NCI-H748 treated with DMSO at 0.1 percent for 48 hours (cell line): ENCODE measurements around the gene WNT4.
A peak's percentile ranks its signal among the peaks of the same experiment; 100 is the strongest.

ENCODE experiments used
- DNase-seq: peaks from one replicate; lab custom pipeline; 2025; lab: John Stamatoyannopoulos, UW

The WNT4 gene

DNA sequence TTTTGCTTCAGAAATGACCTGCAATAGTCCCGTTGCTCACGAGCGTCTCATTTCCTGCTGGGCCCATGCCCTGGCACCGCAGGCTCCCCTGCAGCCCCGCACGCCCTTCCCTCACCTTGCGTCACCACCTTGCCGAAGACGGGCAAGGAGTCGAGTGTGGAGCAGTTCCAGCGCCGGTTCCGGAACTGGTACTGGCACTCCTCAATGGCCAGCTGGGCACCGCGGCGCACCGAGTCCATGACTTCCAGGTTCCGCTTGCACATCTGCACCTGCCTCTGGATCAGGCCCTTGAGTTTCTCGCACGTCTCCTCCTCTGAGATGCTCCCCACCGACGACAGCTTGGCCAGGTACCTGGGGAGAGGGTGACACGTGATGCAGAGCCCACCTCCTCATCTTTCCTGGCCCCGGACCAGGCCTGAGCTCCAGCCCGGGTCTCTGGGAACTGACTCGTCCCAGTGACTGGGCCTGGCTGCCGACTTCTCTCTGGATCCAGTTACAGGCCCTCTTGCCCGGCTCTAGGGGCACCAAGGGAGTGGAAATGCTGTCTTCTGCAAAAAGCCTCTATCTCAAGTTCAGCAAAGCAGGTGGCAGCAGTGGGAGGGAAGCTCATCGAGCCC, 13.3 kb downstream of the WNT4 start:
- DNase-seq, result no peak

DNA sequence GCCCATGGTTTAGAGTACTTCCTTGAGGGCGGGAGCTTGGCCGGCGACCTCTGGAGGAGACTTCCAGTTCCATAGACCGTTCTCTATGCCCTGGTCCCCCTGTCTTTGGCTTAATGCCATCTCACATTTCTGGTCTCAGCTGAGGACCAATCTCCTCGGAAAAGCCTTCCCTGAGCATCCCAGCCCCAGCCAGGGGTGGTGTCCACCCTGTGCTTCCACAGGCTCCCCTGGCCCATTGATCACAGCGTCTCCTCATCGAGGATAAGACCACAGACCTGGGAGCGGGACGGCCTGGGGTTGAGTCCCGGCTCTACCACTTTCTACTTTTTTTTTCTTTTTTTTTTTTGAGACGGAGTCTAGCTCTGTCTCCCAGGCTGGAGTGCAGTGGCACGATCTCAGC, 14.5 kb downstream of the WNT4 start:
- DNase-seq, result no peak

- no peak for DNase-seq
Measured at GRCh38 chr1:22127731-22128130, 15.2 kb downstream of the WNT4 start.

DNA sequence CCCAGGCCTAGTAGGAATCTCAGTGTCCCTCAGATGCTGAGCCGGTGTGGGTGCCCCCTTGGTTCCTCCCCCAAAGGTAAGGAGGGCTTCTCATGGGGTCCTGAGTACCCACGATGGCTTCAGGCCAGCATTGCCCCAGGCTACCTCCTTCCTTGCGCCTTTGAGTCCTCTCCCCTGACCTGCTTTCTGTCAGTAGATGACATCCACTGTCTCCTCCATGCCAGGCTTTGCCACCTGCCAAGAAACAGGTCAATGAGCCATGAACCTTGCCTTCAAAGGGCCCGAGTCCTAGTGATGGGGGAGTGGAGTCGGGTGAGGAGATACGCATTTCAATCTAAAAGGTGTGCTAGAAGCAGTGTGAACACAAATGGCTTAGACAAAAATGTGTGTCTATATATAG, 15.6 kb downstream of the WNT4 start:
- DNase-seq, result no peak

GRCh38 chr1:22126531-22126930, 16.4 kb downstream of the WNT4 start:
- no peak for DNase-seq

GRCh38 chr1:22124592-22125229, 18.2 kb downstream of the WNT4 start:
- no peak for DNase-seq

- no peak for DNase-seq
Measured at GRCh38 chr1:22123901-22124404, 18.9 kb downstream of the WNT4 start.

DNA sequence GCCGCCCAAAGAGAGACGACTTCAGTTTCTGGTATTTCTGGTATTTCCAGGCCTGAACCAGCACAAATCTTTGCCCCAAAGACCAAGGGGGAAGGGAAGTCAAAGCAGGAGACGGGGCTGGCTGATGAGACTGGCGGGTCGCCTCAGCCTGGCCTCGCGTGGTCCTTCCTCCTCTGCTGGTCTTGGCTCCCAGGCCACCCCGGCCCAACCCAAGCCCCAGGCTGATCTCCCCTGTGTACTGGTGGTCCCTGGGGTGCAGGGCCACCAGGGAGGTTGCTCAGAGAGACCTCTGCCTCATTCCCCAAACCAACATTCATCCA, 19.9 kb downstream of the WNT4 start:
- no peak for DNase-seq

DNA sequence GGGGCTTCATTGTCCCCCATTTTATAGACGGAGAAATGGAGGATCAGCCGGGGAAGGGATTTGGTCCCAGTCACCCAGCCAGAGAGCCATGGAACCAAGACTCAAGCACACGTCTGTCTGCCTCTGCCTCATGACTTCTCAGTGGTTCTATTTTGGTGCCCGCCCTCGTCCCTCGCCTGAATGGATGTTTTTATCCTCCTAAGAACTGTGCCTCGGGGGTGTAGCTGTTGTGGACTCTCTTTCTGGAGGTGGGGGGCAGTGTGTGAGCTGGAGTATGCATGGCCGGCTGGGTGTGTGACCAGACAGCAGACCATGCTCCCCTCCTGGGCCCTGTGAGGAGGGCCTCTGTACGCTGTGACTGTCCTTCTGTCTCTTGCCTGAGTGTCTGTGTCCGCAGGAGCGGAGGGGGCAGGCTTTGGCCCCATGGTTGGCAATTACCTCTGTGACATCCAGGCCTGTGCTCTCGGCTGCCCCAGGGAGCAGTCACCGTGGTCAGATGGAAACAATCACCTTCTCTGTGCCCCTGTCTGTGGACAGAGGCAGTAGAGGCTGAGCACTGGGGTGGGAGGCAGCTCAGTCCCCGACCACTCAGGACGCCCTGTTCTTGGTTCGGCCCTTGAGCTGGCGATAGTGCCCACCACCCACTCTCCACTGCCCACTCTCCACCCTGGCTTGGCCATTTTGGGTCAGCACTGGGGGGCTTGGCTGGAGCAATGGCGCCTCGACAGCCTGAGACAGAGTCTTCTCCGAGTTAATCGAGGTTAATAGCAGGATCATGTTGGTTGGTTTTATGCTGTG, 20.4 kb downstream of the WNT4 start:
- DNase-seq, result no peak

DNA sequence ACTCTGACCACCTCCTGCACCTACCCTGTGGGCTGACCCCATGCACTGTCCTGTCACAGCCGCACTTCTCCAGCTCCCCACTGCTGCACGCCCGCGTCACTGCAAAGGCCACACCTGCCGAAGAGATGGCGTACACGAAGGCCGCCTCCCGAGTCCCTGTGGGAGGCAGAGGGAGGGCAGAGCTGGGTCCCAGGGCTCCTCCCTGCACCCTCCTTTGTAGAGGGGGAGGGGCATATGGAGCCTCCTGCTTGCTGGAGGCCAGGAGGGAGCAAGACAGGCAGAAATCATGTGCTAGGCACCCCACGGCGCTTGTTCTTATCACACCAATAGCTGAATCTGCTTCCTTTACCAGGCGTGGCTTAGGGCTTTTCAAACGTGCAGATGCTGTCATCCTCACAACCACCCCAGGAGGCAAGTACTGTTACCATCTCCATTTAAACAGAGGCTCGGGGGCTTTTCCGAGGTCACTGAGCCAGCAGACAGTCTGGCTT, 21.4 kb downstream of the WNT4 start:
- DNase-seq, result no peak

- no peak for DNase-seq
Measured at GRCh38 chr1:22120469-22120790, 22.5 kb downstream of the WNT4 start.

GRCh38 chr1:22119626-22120468, 23.1 kb downstream of the WNT4 start:
- DNase-seq, result no peak

DNA sequence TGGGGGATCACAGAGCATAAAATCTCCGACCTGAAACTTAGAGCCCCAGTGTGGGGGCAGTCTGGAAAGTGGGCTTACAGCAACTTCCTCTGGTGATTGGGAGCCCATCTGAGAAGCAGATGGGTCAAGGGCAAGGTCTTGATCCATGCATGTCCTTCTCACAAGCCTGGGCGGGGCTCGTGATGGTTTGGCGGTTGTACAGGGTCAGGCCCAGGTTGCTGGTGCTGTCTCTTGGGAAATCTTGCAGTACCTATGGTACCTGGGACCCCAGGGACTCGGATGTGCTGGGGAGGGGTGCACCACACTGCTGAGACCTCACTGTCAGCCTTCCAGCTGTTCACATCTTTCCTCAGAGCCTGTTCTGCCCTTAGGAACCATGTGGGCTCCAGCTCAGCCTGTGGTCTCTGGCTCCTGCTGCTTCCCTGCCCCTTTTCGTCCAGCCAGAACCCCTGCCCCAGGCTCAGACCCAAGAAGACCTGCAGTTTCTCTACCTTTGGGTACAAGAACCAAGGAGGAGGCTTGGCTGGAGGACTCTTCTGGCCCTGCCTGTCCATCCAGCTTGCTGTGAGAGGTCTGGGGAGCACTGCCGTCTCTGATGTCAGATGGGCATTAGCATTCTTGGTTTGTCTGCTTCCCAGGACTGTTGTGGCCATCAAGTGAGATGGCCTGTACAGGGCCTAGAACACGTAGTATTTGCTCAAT, 24.5 kb downstream of the WNT4 start:
- DNase-seq, result no peak

GRCh38 chr1:22117851-22118250, 25.0 kb downstream of the WNT4 start:
- DNase-seq, result no peak

DNA sequence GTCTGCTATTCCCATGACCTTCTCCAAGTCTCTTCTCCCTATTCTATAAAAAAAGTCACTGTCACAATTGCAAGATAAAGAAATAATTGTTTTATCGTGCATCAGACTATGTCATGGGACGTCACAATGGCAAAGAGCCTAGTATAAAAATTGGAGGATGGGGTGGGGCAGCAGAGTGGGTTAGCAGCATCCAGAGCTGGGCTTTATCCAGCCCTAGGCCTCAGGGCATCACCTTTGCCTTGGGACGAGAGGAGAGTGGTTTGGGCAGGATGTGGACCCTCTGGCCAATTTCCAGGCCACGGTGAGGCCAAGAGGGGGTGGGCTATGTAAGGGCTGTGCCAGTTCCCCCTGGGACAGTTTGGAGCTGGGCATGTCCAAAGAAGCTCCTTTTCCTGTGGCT, 25.7 kb downstream of the WNT4 start:
- DNase-seq, result no peak

GRCh38 chr1:22115286-22115685, 27.6 kb downstream of the WNT4 start:
- DNase-seq, result no peak

GRCh38 chr1:22114083-22115012, 28.5 kb downstream of the WNT4 start:
- DNase-seq, result no peak

GRCh38 chr1:22112554-22112953, 30.3 kb downstream of the WNT4 start:
- DNase-seq, result no peak

- DNase-seq, result no peak
Measured at GRCh38 chr1:22111620-22112019, 31.3 kb downstream of the WNT4 start.

DNA sequence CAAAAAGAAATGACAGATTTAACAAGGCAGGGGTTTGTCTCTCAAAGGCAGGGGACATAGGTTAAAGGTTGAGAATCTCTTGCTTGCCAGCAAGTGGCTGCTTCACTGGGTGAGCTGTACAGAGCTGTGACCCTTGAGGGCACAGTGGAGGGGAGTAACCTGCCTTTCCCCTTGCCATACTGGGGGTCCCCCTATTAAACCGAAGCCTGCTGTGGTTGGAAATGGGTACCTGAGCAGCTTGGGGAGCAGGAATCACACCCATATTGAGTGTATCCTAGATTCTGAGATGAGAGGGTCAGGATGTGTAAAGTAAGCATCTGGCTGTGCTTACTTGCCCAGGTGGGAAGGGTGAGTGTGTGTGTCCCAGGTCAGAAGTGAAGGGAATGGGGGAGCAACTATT, 31.8 kb downstream of the WNT4 start:
- no peak for DNase-seq

DNA sequence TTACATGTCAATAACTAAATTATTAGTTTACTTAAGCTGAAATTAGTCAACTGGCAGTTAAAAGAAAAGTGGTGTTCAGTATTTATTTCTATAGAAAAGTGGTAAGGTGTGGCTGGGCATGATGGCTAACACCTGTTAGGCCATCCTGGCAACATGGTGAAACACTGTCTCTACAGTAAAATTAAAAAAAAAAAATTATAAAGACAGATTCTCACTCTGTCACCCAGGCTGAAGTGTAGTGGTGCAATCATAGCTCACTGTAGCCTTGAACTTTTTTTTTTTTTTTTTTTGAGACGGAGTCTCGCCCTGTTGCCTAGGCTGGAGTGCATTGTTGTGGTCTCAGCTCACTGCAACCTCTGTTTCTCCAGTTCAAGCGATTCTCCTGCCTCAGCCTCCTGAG, 32.9 kb downstream of the WNT4 start:
- peak; percentile 35 for DNase-seq
